OCI-LY7 (cell line): ENCODE results near the gene ABHD1.

Experiments used
- CTCF ChIP-seq: fragments of 200-600 bp; sonication (generic); conservative IDR thresholded peaks from 2 replicates; pipeline ENCODE4 v1.5.1; 2014; ENCODE audit warnings: mild to moderate bottlenecking, antibody characterized with exemption, low read length, moderate library complexity, mixed read lengths
- EZH2phosphoT487 ChIP-seq: fragments of 200-600 bp; sonication (generic); IDR thresholded peaks from 2 replicates; pipeline ENCODE4 v1.6.1; 2018; ENCODE audit warnings: low read depth, borderline replicate concordance, mild to moderate bottlenecking, mixed run types, antibody characterized with exemption, low read length, moderate library complexity, mixed read lengths

- TF ChIP-seq CTCF (no peak), EZH2phosphoT487 (no peak)
Measured at GRCh38 chr2:27084297-27085061, 39.1 kb upstream of the ABHD1 start.
